ENCODE data around the gene PIAS3.

- TF ChIP-seq CTCF (IDR thresholded peaks at IDR 0.05), result no peak
- TF ChIP-seq POLR2A (IDR thresholded peaks at IDR 0.05), result no peak
These were observed 36.6 kb upstream of the PIAS3 start for GRCh38 chr1:145895471-145895870.
